ENCODE data around the gene AADACL4.
"Not testable (repeated sequence)": the region's sequence is repeated elsewhere in the genome, so short reads cannot be mapped to it uniquely, and the experiment has no call there.

AADACL4 gene

GRCh38 chr1:12712076-12712475, 68.2 kb downstream of the AADACL4 start:
- no peak for DNase-seq (ENCODE audit: low read depth in 2 of 2)

DNA sequence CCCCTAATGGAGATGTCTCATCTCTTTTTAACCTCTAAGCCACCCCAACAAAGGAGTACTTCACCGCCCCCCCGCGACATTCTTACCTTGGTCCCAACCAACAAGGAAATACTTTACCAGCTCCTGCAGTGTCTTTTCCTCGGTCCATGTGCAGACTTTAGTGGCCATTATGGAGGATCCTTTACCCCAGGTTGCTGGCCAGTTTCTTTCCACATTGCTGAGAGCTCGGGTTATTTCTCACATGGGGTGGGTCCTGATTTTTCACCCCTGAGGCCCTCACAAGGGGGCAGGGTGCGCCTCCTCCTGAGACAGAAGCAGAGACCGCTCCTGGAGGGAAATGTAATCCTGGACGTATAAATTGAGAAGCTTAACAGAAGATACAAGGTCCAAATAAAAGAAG, 69.0 kb downstream of the AADACL4 start:
- no peak for DNase-seq (ENCODE audit: low read depth in 2 of 2)

- not testable (repeated sequence) for DNase-seq (ENCODE audit: low read depth in 2 of 2)
These were observed 69.8 kb downstream of the AADACL4 start for GRCh38 chr1:12713651-12714050.

- DNase-seq (ENCODE audit: low read depth in 2 of 2) = no peak
These were observed 71.0 kb downstream of the AADACL4 start for GRCh38 chr1:12714710-12715475.

- no peak for DNase-seq (ENCODE audit: low read depth in 2 of 2)
These were observed 72.1 kb downstream of the AADACL4 start, which contains the start of gene AADACL3 for GRCh38 chr1:12715896-12716437. Gene AADACL3 (plus strand): TSS chr1:12716110. CDS start chr1:12716177, 67 bp downstream.
